IMR-90 (cell line): ENCODE results near the gene PSMD1. TPM values are rescaled to one million over a fixed set of nuclear protein-coding genes. Genes with fewer than 3 reads are reported as not detected.

Source experiments
- ATAC-seq: fragments of 200-7000 bp; cut with Tn5 transposase; 2 replicates; pipeline ENCODE4 v1.9.1; 2020; ENCODE audit warnings: low read depth, mild to moderate bottlenecking, moderate library complexity
- BruUV-seq: library from RNA; stranded (reverse); fragments of 400-500 nt; replicated peaks from 2 replicates; lab custom pipeline; 2021; lab: Mats Ljungman, UMichigan
- CTCF ChIA-PET: fragments of 300-600 bp; formaldehyde crosslinking; extraction: SDS; loops from one replicate; lab custom pipeline; 2021; ENCODE audit warnings: antibody characterized with exemption; lab: Yijun Ruan, JAX
- POLR2A ChIA-PET: fragments of 300-600 bp; sonication (Branson Sonifier 250); formaldehyde crosslinking; loops from one replicate; lab custom pipeline; 2022; ENCODE audit warnings: antibody characterized with exemption; ENCODE audit not compliant: unreplicated experiment; lab: Charles Lee
- DNase-seq: peaks from one replicate; pipeline ENCODE4 v3.0.0; 2013
- H2AFZ ChIP-seq: replicated peaks from 2 replicates; pipeline ENCODE3; 2013; ENCODE audit warnings: low read length, mild to moderate bottlenecking; ENCODE audit not compliant: poor library complexity
- H2AK5ac ChIP-seq: 2 replicates; pipeline ENCODE4 v1.6.1; 2013; ENCODE audit warnings: low read depth, low read length, inconsistent platforms
- H2AK9ac ChIP-seq: replicated peaks from 2 replicates; pipeline ENCODE3; 2013; ENCODE audit warnings: mild to moderate bottlenecking, low read depth, low read length, moderate library complexity; ENCODE audit not compliant: poor library complexity
- H2BK120ac ChIP-seq: 2 replicates; pipeline ENCODE4 v1.6.1; 2013; ENCODE audit warnings: low read depth, low read length, inconsistent platforms
- H2BK15ac ChIP-seq: 3 replicates; pipeline ENCODE4 v1.6.1; 2013; ENCODE audit warnings: low read depth, low read length, inconsistent platforms
- H2BK20ac ChIP-seq: 2 replicates; pipeline ENCODE4 v1.6.1; 2013; ENCODE audit warnings: low read depth, mild to moderate bottlenecking, inconsistent platforms, low read length, moderate library complexity
- H2BK5ac ChIP-seq: 2 replicates; pipeline ENCODE4 v1.6.1; 2013; ENCODE audit warnings: mild to moderate bottlenecking, low read depth, low read length, inconsistent platforms; ENCODE audit not compliant: poor library complexity, severe bottlenecking
- H3K14ac ChIP-seq: replicated peaks from 2 replicates; pipeline ENCODE4 v1.6.1; 2013; ENCODE audit warnings: low read depth, low read length, inconsistent platforms
- H3K18ac ChIP-seq: 2 replicates; pipeline ENCODE4 v1.6.1; 2013; ENCODE audit warnings: low read depth, low read length, control low read depth
- H3K23ac ChIP-seq: 2 replicates; pipeline ENCODE4 v1.6.1; 2013; ENCODE audit warnings: low read depth, low read length, inconsistent platforms
- H3K27ac ChIP-seq: 2 replicates; pipeline ENCODE4 v1.5.1; 2013; ENCODE audit warnings: mild to moderate bottlenecking, control low read depth, low read length; ENCODE audit not compliant: insufficient read depth
- H3K27me3 ChIP-seq: 2 replicates; pipeline ENCODE4 v1.6.1; 2013; ENCODE audit warnings: low read length; ENCODE audit not compliant: control insufficient read depth, insufficient read depth
- H3K36me3 ChIP-seq: 2 replicates; pipeline ENCODE4 v1.6.1; 2013; ENCODE audit warnings: low read length, mixed read lengths; ENCODE audit not compliant: control insufficient read depth, insufficient read depth
- H3K4ac ChIP-seq: 2 replicates; pipeline ENCODE4 v1.6.1; 2013; ENCODE audit warnings: low read depth, low read length, inconsistent platforms
- H3K4me1 ChIP-seq: 2 replicates; pipeline ENCODE4 v1.6.1; 2013; ENCODE audit warnings: low read length, mixed read lengths; ENCODE audit not compliant: control insufficient read depth, insufficient read depth
- H3K4me2 ChIP-seq: 2 replicates; pipeline ENCODE4 v1.6.1; 2013; ENCODE audit warnings: low read depth, mild to moderate bottlenecking, control low read depth, low read length, moderate library complexity
- H3K4me3 ChIP-seq: 2 replicates; pipeline ENCODE4 v1.5.1; 2013; ENCODE audit warnings: low read depth, mild to moderate bottlenecking, control low read depth, low read length, moderate library complexity; ENCODE audit not compliant: insufficient read depth
- H3K56ac ChIP-seq: 2 replicates; pipeline ENCODE4 v1.6.1; 2013; ENCODE audit warnings: low read length, inconsistent platforms; ENCODE audit not compliant: insufficient read depth; ENCODE audit errors: extremely low read depth
- H3K79me1 ChIP-seq, 2 experiments: 2 replicates each; pipeline ENCODE4 v1.6.1; 2013; ENCODE audit warnings: low read length in 2 of 2, inconsistent platforms in 1 of 2, low read depth in 1 of 2
- H3K9ac ChIP-seq: 2 replicates; pipeline ENCODE4 v1.6.1; 2013; ENCODE audit warnings: low read depth, low read length, control low read depth
- H3K9me1 ChIP-seq: 2 replicates; pipeline ENCODE4 v1.6.1; 2013; ENCODE audit warnings: low read length, inconsistent platforms; ENCODE audit not compliant: insufficient read depth
- H3K9me3 ChIP-seq: 2 replicates; pipeline ENCODE4 v1.6.1; 2013; ENCODE audit warnings: low read length; ENCODE audit not compliant: control insufficient read depth, insufficient read depth
- H4K20me1 ChIP-seq: 2 replicates; pipeline ENCODE4 v1.6.1; 2013; ENCODE audit warnings: low read length, inconsistent platforms; ENCODE audit not compliant: insufficient read depth
- H4K5ac ChIP-seq: 2 replicates; pipeline ENCODE4 v1.6.1; 2013; ENCODE audit warnings: mild to moderate bottlenecking, low read depth, low read length, control low read depth
- H4K8ac ChIP-seq, 2 experiments: 2 replicates each; pipeline ENCODE4 v1.6.1; 2013; ENCODE audit warnings: low read depth in 2 of 2, low read length in 2 of 2, control low read depth in 1 of 2, inconsistent platforms in 1 of 2
- H4K91ac ChIP-seq: 2 replicates; pipeline ENCODE4 v1.6.1; 2013; ENCODE audit warnings: low read depth, low read length, inconsistent platforms; ENCODE audit not compliant: insufficient read depth
- BHLHE40 ChIP-seq: fragments of 150-350 bp; IDR thresholded peaks from 2 replicates; pipeline ENCODE4 v1.6.1; 2016; ENCODE audit warnings: mild to moderate bottlenecking, low read depth, low read length
- CEBPB ChIP-seq: IDR thresholded peaks from 2 replicates; pipeline ENCODE4 v1.6.1; 2012; ENCODE audit warnings: low read depth, low read length, improper control_type of control experiment
- CTCF ChIP-seq: conservative IDR thresholded peaks from 2 replicates; pipeline ENCODE4 v1.5.1; 2012; ENCODE audit warnings: mild to moderate bottlenecking, low read depth, low read length, improper control_type of control experiment
- ELK1 ChIP-seq: fragments of 150-350 bp; IDR thresholded peaks from 2 replicates; pipeline ENCODE4 v1.6.1; 2016; ENCODE audit warnings: low read depth, mild to moderate bottlenecking, low read length, moderate library complexity, borderline replicate concordance
- FOS ChIP-seq: fragments of 150-350 bp; IDR thresholded peaks from 2 replicates; pipeline ENCODE4 v1.6.1; 2016; ENCODE audit warnings: low read depth, low read length
- MAFK ChIP-seq: IDR thresholded peaks from 2 replicates; pipeline ENCODE4 v1.6.1; 2012; ENCODE audit warnings: low read depth, low read length, improper control_type of control experiment
- MAZ ChIP-seq: IDR thresholded peaks from 2 replicates; pipeline ENCODE4 v1.6.1; 2012; ENCODE audit warnings: low read depth, mild to moderate bottlenecking, low read length, improper control_type of control experiment, moderate library complexity, borderline replicate concordance
- NFE2L2 ChIP-seq: fragments of 150-350 bp; IDR thresholded peaks from 2 replicates; pipeline ENCODE4 v1.6.1; 2016; ENCODE audit warnings: low read depth, mild to moderate bottlenecking, low read length
- POLR2A ChIP-seq: IDR thresholded peaks from 2 replicates; pipeline ENCODE4 v1.6.1; 2012; ENCODE audit warnings: mild to moderate bottlenecking, low read depth, low read length
- RCOR1 ChIP-seq: IDR thresholded peaks from 2 replicates; pipeline ENCODE4 v1.6.1; 2012; ENCODE audit warnings: mild to moderate bottlenecking, low read length, improper control_type of control experiment; ENCODE audit not compliant: insufficient replicate concordance
- RFX5 ChIP-seq: IDR thresholded peaks from 2 replicates; pipeline ENCODE4 v1.8.0; 2012; ENCODE audit warnings: low read depth, mild to moderate bottlenecking, low read length, moderate library complexity
- SMC3 ChIP-seq: fragments of 150-350 bp; IDR thresholded peaks from 2 replicates; pipeline ENCODE4 v1.6.1; 2016; ENCODE audit warnings: low read depth, mild to moderate bottlenecking, antibody characterized with exemption, low read length, moderate library complexity
- WGBS, 2 experiments: methylation state at CpG; one replicate each; pipeline versions ENCODE4 v1.1.5 to v1.1.7; 2013; ENCODE audit warnings: missing lambda C conversion rate in 2 of 2; ENCODE audit not compliant: insufficient read length in 1 of 2; ENCODE audit errors: extremely low coverage in 2 of 2; 5-methylcytosine and 5-hydroxymethylcytosine counted together
- dilution Hi-C: fragments of 300-500 bp; cut with HindIII; formaldehyde crosslinking; loops from one replicate; pipeline ENCODE4 v1.14.3; 2018; ENCODE audit warnings: low sequenced_read_pairs; ENCODE audit not compliant: unreplicated experiment
- in situ Hi-C: fragments of 300-500 bp; cut with MboI; formaldehyde crosslinking; loops from 3 replicates; pipeline ENCODE4 v1.14.3; 2019; ENCODE audit warnings: low sequenced_read_pairs, inconsistent platforms, mixed read lengths
- intact Hi-C: fragments of 100-400 bp; cut with micrococcal nuclease; formaldehyde crosslinking; loops from 2 replicates; pipeline ENCODE4 v1.10.0; 2022
- polyA plus RNA-seq, 3 experiments: library from polyadenylated mRNA; depleted of rRNA; stranded (reverse); fragments of >200 nt; gene quantifications; 2 replicates each; pipeline ENCODE4 v1.2.3, GENCODE V29; 2012; ENCODE audit warnings: low replicate concordance in 1 of 3
- total RNA-seq: library from RNA; depleted of rRNA; stranded (reverse); fragments of >200 nt; gene quantifications from 2 replicates; pipeline ENCODE4 v1.2.3, GENCODE V29; 2012
- TF ChIP-seq, protein P1 (sequence below): fragments of 150-350 bp; IDR thresholded peaks from 2 replicates; pipeline ENCODE4 v1.6.1; 2017; ENCODE audit warnings: mild to moderate bottlenecking, antibody characterized with exemption, low read length, low read depth

The PSMD1 gene
- total and polyA plus RNA-seq, 2 of the 4 experiments (the other 2 are of a cell fraction) = 89.8 to 181 TPM

GRCh38 chr2:231094736-231095346, 38.2 kb downstream of the PSMD1 start:
- no peak for DNase-seq
- intact Hi-C loops (no loop called here), in situ Hi-C loops (no loop called here), dilution Hi-C loops (no loop called here)
- no CpG with 5 or more reads among the region's 4 CpGs for WGBS, 2 experiments
- H2BK5ac ChIP-seq = no peak overlapping the region
- H4K8ac ChIP-seq = no peak overlapping the region
- no peak overlapping the region for H4K91ac ChIP-seq
- no peak overlapping the region for H3K4ac ChIP-seq
- no peak overlapping the region for H3K9ac ChIP-seq
- no peaks in the 10 kb centered on the region for H3K27me3 ChIP-seq
- no peak overlapping the region for H3K4me3 ChIP-seq
- H4K5ac ChIP-seq = no peak overlapping the region
- TF ChIP-seq MAZ (no peak), RFX5 (no peak), FOS (no peak), CTCF (no peak), RCOR1 (no peak), CEBPB (no peak), SMC3 (no peak), MAFK (no peak), ELK1 (no peak), NFE2L2 (no peak), BHLHE40 (no peak), POLR2A (no peak)
- TF ChIP-seq, protein P1, sequence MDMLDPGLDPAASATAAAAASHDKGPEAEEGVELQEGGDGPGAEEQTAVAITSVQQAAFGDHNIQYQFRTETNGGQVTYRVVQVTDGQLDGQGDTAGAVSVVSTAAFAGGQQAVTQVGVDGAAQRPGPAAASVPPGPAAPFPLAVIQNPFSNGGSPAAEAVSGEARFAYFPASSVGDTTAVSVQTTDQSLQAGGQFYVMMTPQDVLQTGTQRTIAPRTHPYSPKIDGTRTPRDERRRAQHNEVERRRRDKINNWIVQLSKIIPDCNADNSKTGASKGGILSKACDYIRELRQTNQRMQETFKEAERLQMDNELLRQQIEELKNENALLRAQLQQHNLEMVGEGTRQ = no peak
- no peak overlapping the region for H2BK20ac ChIP-seq
- H2AFZ ChIP-seq = no peak overlapping the region
- no peak overlapping the region for H3K18ac ChIP-seq
- H3K56ac ChIP-seq = no peak overlapping the region
- no peak overlapping the region for H2BK15ac ChIP-seq
- no peaks in the 10 kb centered on the region for H3K4me1 ChIP-seq
- H3K9me3 ChIP-seq = peaks cover 11% of the 10 kb centered on the region
- H3K14ac ChIP-seq = no peak overlapping the region
- H2AK5ac ChIP-seq = no peak overlapping the region
- no peak overlapping the region for H2AK9ac ChIP-seq
- H3K23ac ChIP-seq = no peak overlapping the region
- no TSS peak for BruUV-seq
- no peaks in the 10 kb centered on the region for H4K20me1 ChIP-seq
- no peak for ATAC-seq
- H3K9me1 ChIP-seq = no peaks in the 10 kb centered on the region
- no peak overlapping the region for H3K27ac ChIP-seq
- POLR2A ChIA-PET = no interaction called here
- H3K36me3 ChIP-seq = peaks cover 34% of the 10 kb centered on the region
- H3K4me2 ChIP-seq = no peak overlapping the region
- peaks cover 15 to 36% of the 10 kb centered on the region in 2 experiments for H3K79me1 ChIP-seq
- CTCF ChIA-PET = interaction anchor here (0.7 to 1.3 kb wide), 3 partner anchors 9 to 271 kb away, joined by 3 to 6 read pairs (median 3); no protein-coding TSS in a partner anchor
- no peak overlapping the region for H2BK120ac ChIP-seq
